K562 (cell line): ENCODE results near the gene EPHA7. TPM values are rescaled to one million over a fixed set of nuclear protein-coding genes. Genes with fewer than 3 reads are reported as not detected.

ENCODE experiments used
- ATAC-seq: fragments of 200-7000 bp; cut with Tn5 transposase; 3 replicates; pipeline ENCODE4 v1.9.1; 2020; ENCODE audit warnings: moderate library complexity
- BruUV-seq: library from RNA; stranded (reverse); fragments of 400-500 nt; replicated peaks from 2 replicates; lab custom pipeline; 2021; lab: Mats Ljungman, UMichigan
- CTCF ChIA-PET: fragments of 300-600 bp; formaldehyde crosslinking; extraction: SDS; loops from one replicate; lab custom pipeline; 2021; ENCODE audit warnings: low intra/inter-chr PET ratio; lab: Yijun Ruan, JAX
- POLR2A ChIA-PET: fragments of 300-600, 350-650 bp; sonication (Branson Sonifier 250); formaldehyde crosslinking; extraction: SDS; loops from one replicate; lab custom pipeline; 2021; ENCODE audit warnings: antibody characterized with exemption, inconsistent platforms; lab: Yijun Ruan, JAX
- DNase-seq, 4 experiments: peaks; one replicate each; pipeline versions ENCODE4 v3.0.0 to v3.0.0-alpha.2; 2011 to 2018; ENCODE audit warnings: low spot score in 3 of 4, mixed read lengths in 3 of 4; ENCODE audit errors: extremely low read depth in 1 of 4
- FAIRE-seq: peaks from 2 replicates; lab custom pipeline; 2011; peaks lifted over from hg19 to GRCh38; lab: Jason Lieb, UNC
- H2AFZ ChIP-seq: 2 replicates; pipeline ENCODE4 v1.6.0; 2011; ENCODE audit warnings: low read depth, low read length, control low read depth, inconsistent platforms
- H3K27ac ChIP-seq: fragments of 200-600 bp; 3 replicates; pipeline ENCODE4 v1.8.0; 2011; ENCODE audit warnings: low read depth, mild to moderate bottlenecking, control low read depth, inconsistent platforms, low read length, moderate library complexity, mixed read lengths; ENCODE audit errors: extremely low read depth
- H3K27me3 ChIP-seq, 2 experiments: fragments of 300-600 bp in 1 of 2; 2 replicates in 1 of 2; 3 replicates in 1 of 2; pipeline versions ENCODE4 v1.6.0 to v1.8.0; 2011; ENCODE audit warnings: inconsistent platforms in 2 of 2, low read length in 2 of 2, mild to moderate bottlenecking in 1 of 2, mixed read lengths in 1 of 2, moderate library complexity in 1 of 2; ENCODE audit not compliant: control insufficient read depth in 2 of 2, insufficient read depth in 2 of 2
- H3K36me3 ChIP-seq: fragments of 300-600 bp; 3 replicates; pipeline ENCODE4 v1.8.0; 2011; ENCODE audit warnings: mild to moderate bottlenecking, low read length, inconsistent platforms; ENCODE audit not compliant: control insufficient read depth, insufficient read depth
- H3K4me1 ChIP-seq, 2 experiments: fragments of 200-600 bp in 1 of 2; replicated peaks in 1 of 2; 2 replicates in 1 of 2; 3 replicates in 1 of 2; pipeline versions ENCODE4 v1.5.1 to v1.8.0; 2011; ENCODE audit warnings: inconsistent platforms in 2 of 2, low read length in 2 of 2, mild to moderate bottlenecking in 1 of 2, mixed read lengths in 1 of 2, moderate library complexity in 1 of 2; ENCODE audit not compliant: control insufficient read depth in 2 of 2, insufficient read depth in 2 of 2
- H3K4me2 ChIP-seq: 2 replicates; pipeline ENCODE4 v1.6.1; 2011; ENCODE audit warnings: low read length, control low read depth, inconsistent platforms, mixed read lengths; ENCODE audit not compliant: insufficient read depth
- H3K4me3 ChIP-seq: fragments of 200-600 bp; sonication (generic), shearing (Covaris generic); 2 replicates; pipeline ENCODE4 v1.5.1; 2016; ENCODE audit warnings: control low read depth, inconsistent platforms
- H3K79me2 ChIP-seq: fragments of 200-600 bp; 3 replicates; pipeline ENCODE4 v1.8.0; 2011; ENCODE audit warnings: low read length, inconsistent platforms; ENCODE audit not compliant: control insufficient read depth, insufficient read depth
- H3K9ac ChIP-seq, 2 experiments: 2 replicates each; pipeline versions ENCODE4 v1.6.0 to v1.6.1; 2011; ENCODE audit warnings: low read depth in 2 of 2, low read length in 2 of 2, control low read depth in 1 of 2, inconsistent platforms in 1 of 2, mild to moderate bottlenecking in 1 of 2, mixed read lengths in 1 of 2; ENCODE audit not compliant: insufficient read depth in 1 of 2
- H3K9me1 ChIP-seq: one replicate; pipeline ENCODE4 v1.6.0; 2011; ENCODE audit warnings: inconsistent platforms, mild to moderate bottlenecking, low read length, moderate library complexity; ENCODE audit not compliant: control insufficient read depth, insufficient read depth
- H3K9me3 ChIP-seq: replicated peaks from 2 replicates; pipeline ENCODE4 v1.5.1; 2011; ENCODE audit warnings: low read depth, low read length, inconsistent platforms; ENCODE audit not compliant: control insufficient read depth, insufficient read depth
- H4K20me1 ChIP-seq: replicated peaks from 2 replicates; pipeline ENCODE4 v1.6.1; 2011; ENCODE audit warnings: low read length, inconsistent platforms, mixed read lengths; ENCODE audit not compliant: control insufficient read depth, insufficient read depth
- BRD4 ChIP-seq: fragments of 200-600 bp; sonication (generic); IDR thresholded peaks from 2 replicates; pipeline ENCODE4 v1.6.1; 2017; ENCODE audit warnings: inconsistent platforms
- CCAR2 ChIP-seq: fragments of 200-400 bp; formaldehyde crosslinking; IDR thresholded peaks from 2 replicates; pipeline ENCODE4 v1.6.1; 2017; ENCODE audit warnings: mild to moderate bottlenecking, low read depth, low read length
- CTBP1 ChIP-seq: fragments of 450-650 bp; IDR thresholded peaks from 2 replicates; pipeline ENCODE4 v1.6.1; 2016; ENCODE audit warnings: borderline replicate concordance
- DACH1 ChIP-seq: fragments of 450-650 bp; IDR thresholded peaks from 2 replicates; pipeline ENCODE4 v1.6.1; 2018; ENCODE audit not compliant: partially characterized antibody
- DPF2 ChIP-seq: fragments of 450-650 bp; IDR thresholded peaks from 2 replicates; pipeline ENCODE4 v1.6.1; 2016
- GATAD2B ChIP-seq: fragments of 450-650 bp; IDR thresholded peaks from 2 replicates; pipeline ENCODE4 v1.6.1; 2017; ENCODE audit warnings: mild to moderate bottlenecking, borderline replicate concordance
- ILF3 ChIP-seq: fragments of 450-650 bp; IDR thresholded peaks from 2 replicates; pipeline ENCODE4 v1.6.1; 2018; ENCODE audit warnings: antibody characterized with exemption, mild to moderate bottlenecking, moderate library complexity, borderline replicate concordance
- KDM2B ChIP-seq: fragments of 250-450 bp; sonication (Bioruptor Pico); IDR thresholded peaks from 2 replicates; pipeline ENCODE4 v1.8.0; 2021; ENCODE audit warnings: mild to moderate bottlenecking, moderate library complexity
- ZBTB5 ChIP-seq: fragments of 450-650 bp; IDR thresholded peaks from 2 replicates; pipeline ENCODE4 v1.6.1; 2017; ENCODE audit warnings: antibody characterized with exemption
- ZNF124 ChIP-seq: sonication (generic); formaldehyde crosslinking; IDR thresholded peaks from 2 replicates; pipeline ENCODE4 v1.8.1; 2022; ENCODE audit warnings: missing genetic modification reagents
- ZNF76 ChIP-seq: fragments of 250-450 bp; sonication (Bioruptor Pico); IDR thresholded peaks from 2 replicates; pipeline ENCODE4 v1.4.0; 2020; ENCODE audit warnings: mild to moderate bottlenecking, moderate library complexity, borderline replicate concordance
- in situ Hi-C: fragments of 300-500 bp; cut with MboI; formaldehyde crosslinking; loops from 4 replicates; pipeline ENCODE4 v1.15.0; 2018; ENCODE audit warnings: inconsistent platforms, mixed read lengths
- intact Hi-C: fragments of 100-400 bp; cut with micrococcal nuclease; formaldehyde crosslinking; loops from 2 replicates; pipeline ENCODE4 v1.14.2; 2022
- polyA plus RNA-seq, 8 experiments: library from polyadenylated mRNA; depleted of rRNA in 4 of 8; stranded (reverse) in 5 of 8; unstranded in 3 of 8; fragments of >200 nt; fragmentation: Nextera tagmentation in 2 of 8; fragmentation: Illumina TruSeq in 1 of 8; extraction: Ambion mirVana in 2 of 8; extraction: Trizol in 1 of 8; gene quantifications; 2 replicates each; pipeline versions ENCODE4 v1.2.1 to v1.2.3, GENCODE V29; 2011 to 2014; ENCODE audit warnings: inconsistent platforms in 1 of 8, missing spikeins in 1 of 8
- total RNA-seq, 7 experiments: library from RNA; depleted of rRNA in 6 of 7; stranded (reverse); fragments of >200 nt in 6 of 7; fragmentation: Illumina TruSeq in 2 of 7; extraction: Trizol in 2 of 7; gene quantifications; 2 replicates each; pipeline versions ENCODE4 v1.2.1 to v1.2.3, GENCODE V29; 2011 to 2021; ENCODE audit warnings: low replicate concordance in 1 of 7
- TF ChIP-seq, protein P1 (sequence below): sonication (generic); formaldehyde crosslinking; IDR thresholded peaks from 2 replicates; pipeline ENCODE4 v1.8.1; 2023; ENCODE audit warnings: missing genetic modification reagents, mild to moderate bottlenecking, borderline replicate concordance
- TF ChIP-seq, protein P2 (sequence below): fragments of 450-650 bp; formaldehyde crosslinking; IDR thresholded peaks from 2 replicates; pipeline ENCODE4 v1.4.0; 2020; ENCODE audit warnings: mild to moderate bottlenecking, moderate library complexity

Gene EPHA7
- total and polyA plus RNA-seq, 9 of the 15 experiments (the other 6 are each of a cell fraction or from before 2014, with no cell fraction given), result not detected

- no peak for FAIRE-seq
- Histone ChIP-seq H3K79me2 (no peaks in the 10 kb centered on the region), H3K4me3 (no peak overlapping the region), H3K4me1 (no peaks in the 10 kb centered on the region), H4K20me1 (no peaks in the 10 kb centered on the region), H3K27ac (no peak overlapping the region), H2AFZ (no peak overlapping the region), H3K4me2 (no peak overlapping the region), H3K36me3 (no peaks in the 10 kb centered on the region), H3K9me3 (no peaks in the 10 kb centered on the region), H3K9ac (no peak overlapping the region), H3K9me1 (no peaks in the 10 kb centered on the region), H3K27me3 (no peaks in the 10 kb centered on the region)
- TF ChIP-seq, protein P1, sequence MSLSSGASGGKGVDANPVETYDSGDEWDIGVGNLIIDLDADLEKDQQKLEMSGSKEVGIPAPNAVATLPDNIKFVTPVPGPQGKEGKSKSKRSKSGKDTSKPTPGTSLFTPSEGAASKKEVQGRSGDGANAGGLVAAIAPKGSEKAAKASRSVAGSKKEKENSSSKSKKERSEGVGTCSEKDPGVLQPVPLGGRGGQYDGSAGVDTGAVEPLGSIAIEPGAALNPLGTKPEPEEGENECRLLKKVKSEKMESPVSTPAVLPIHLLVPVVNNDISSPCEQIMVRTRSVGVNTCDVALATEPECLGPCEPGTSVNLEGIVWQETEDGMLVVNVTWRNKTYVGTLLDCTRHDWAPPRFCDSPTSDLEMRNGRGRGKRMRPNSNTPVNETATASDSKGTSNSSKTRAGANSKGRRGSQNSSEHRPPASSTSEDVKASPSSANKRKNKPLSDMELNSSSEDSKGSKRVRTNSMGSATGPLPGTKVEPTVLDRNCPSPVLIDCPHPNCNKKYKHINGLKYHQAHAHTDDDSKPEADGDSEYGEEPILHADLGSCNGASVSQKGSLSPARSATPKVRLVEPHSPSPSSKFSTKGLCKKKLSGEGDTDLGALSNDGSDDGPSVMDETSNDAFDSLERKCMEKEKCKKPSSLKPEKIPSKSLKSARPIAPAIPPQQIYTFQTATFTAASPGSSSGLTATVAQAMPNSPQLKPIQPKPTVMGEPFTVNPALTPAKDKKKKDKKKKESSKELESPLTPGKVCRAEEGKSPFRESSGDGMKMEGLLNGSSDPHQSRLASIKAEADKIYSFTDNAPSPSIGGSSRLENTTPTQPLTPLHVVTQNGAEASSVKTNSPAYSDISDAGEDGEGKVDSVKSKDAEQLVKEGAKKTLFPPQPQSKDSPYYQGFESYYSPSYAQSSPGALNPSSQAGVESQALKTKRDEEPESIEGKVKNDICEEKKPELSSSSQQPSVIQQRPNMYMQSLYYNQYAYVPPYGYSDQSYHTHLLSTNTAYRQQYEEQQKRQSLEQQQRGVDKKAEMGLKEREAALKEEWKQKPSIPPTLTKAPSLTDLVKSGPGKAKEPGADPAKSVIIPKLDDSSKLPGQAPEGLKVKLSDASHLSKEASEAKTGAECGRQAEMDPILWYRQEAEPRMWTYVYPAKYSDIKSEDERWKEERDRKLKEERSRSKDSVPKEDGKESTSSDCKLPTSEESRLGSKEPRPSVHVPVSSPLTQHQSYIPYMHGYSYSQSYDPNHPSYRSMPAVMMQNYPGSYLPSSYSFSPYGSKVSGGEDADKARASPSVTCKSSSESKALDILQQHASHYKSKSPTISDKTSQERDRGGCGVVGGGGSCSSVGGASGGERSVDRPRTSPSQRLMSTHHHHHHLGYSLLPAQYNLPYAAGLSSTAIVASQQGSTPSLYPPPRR (CRISPR knock-in tag), result no peak
- TF ChIP-seq ZNF124 (CRISPR knock-in tag), result no peak
- no peak for TF ChIP-seq KDM2B (CRISPR knock-in tag)
- TF ChIP-seq GATAD2B, result no peak
- no peak for TF ChIP-seq CCAR2
- TF ChIP-seq ZBTB5, result no peak
- TF ChIP-seq ZNF76, result no peak
- TF ChIP-seq ILF3, result no peak
- TF ChIP-seq, protein P2, sequence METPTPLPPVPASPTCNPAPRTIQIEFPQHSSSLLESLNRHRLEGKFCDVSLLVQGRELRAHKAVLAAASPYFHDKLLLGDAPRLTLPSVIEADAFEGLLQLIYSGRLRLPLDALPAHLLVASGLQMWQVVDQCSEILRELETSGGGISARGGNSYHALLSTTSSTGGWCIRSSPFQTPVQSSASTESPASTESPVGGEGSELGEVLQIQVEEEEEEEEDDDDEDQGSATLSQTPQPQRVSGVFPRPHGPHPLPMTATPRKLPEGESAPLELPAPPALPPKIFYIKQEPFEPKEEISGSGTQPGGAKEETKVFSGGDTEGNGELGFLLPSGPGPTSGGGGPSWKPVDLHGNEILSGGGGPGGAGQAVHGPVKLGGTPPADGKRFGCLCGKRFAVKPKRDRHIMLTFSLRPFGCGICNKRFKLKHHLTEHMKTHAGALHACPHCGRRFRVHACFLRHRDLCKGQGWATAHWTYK (CRISPR knock-in tag), result no peak
- TF ChIP-seq DPF2, result no peak
- no peak for TF ChIP-seq CTBP1
- no peak for TF ChIP-seq BRD4
- no peak for TF ChIP-seq DACH1
- no TSS peak for BruUV-seq
- ChIA-PET POLR2A (no interaction called here), CTCF (no interaction called here)
- intact Hi-C loops (no loop called here), in situ Hi-C loops (no loop called here)
- ATAC-seq, result no peak
- DNase-seq, result no peak
These were observed 114.3 kb downstream of the EPHA7 start for GRCh38 chr6:93305088-93305487.
